Naive thymus-derived CD4-positive, alpha-beta T cell (primary cell): ENCODE measurements around the gene RABGEF1. TPM values are rescaled to one million over a fixed set of nuclear protein-coding genes. Genes with fewer than 3 reads are reported as not detected.
"Not testable (repeated sequence)": the region's sequence is repeated elsewhere in the genome, so short reads cannot be mapped to it uniquely, and the experiment has no call there.

Experiments used
- ATAC-seq: fragments of 150-1000 bp; cut with Tn5 transposase; 2 replicates; pipeline ENCODE4 v1.10.0; 2021; ENCODE audit warnings: mild to moderate bottlenecking, moderate library complexity
- CTCF ChIA-PET: fragments of 350-600 bp; sonication (Branson Sonifier 250); formaldehyde crosslinking; loops from one replicate; lab custom pipeline; 2021; ENCODE audit warnings: antibody characterized with exemption; lab: Charles Lee
- POLR2A ChIA-PET: fragments of 350-600 bp; sonication (Branson Sonifier 250); formaldehyde crosslinking; loops from one replicate; lab custom pipeline; 2021; ENCODE audit warnings: antibody characterized with exemption, inconsistent platforms; lab: Charles Lee
- DNase-seq, 9 donors: peaks; one replicate each; pipeline versions ENCODE4 v3.0.0 to v3.0.0-alpha.2; 2020 to 2022; ENCODE audit warnings: mixed read lengths in 1 of 9
- H3K27ac ChIP-seq: one replicate; pipeline ENCODE4 v1.7.0; 2013; ENCODE audit warnings: mild to moderate bottlenecking, low read depth, low read length, moderate library complexity
- H3K27me3 ChIP-seq, 2 donors: one replicate each; pipeline ENCODE4 v1.7.0; 2013; ENCODE audit warnings: low read length in 2 of 2, mild to moderate bottlenecking in 2 of 2, moderate library complexity in 2 of 2; ENCODE audit not compliant: control insufficient read depth in 2 of 2, insufficient read depth in 2 of 2
- H3K36me3 ChIP-seq, 3 experiments: 1 replicate in 2 of 3; 2 replicates in 1 of 3; pipeline ENCODE4 v1.7.0; 2013; ENCODE audit warnings: low read length in 3 of 3, mild to moderate bottlenecking in 3 of 3, moderate library complexity in 1 of 3; ENCODE audit not compliant: insufficient read depth in 3 of 3, control insufficient read depth in 2 of 3
- H3K4me1 ChIP-seq, 2 donors: one replicate each; pipeline ENCODE4 v1.7.0; 2013; ENCODE audit warnings: low read length in 2 of 2, mild to moderate bottlenecking in 2 of 2, moderate library complexity in 1 of 2; ENCODE audit not compliant: control insufficient read depth in 2 of 2, insufficient read depth in 2 of 2
- H3K4me3 ChIP-seq: 2 replicates; pipeline ENCODE4 v1.7.0; 2013; ENCODE audit warnings: mild to moderate bottlenecking, low read length
- H3K9me3 ChIP-seq, 3 experiments: 1 replicate in 2 of 3; 2 replicates in 1 of 3; pipeline ENCODE4 v1.7.0; 2013; ENCODE audit warnings: low read length in 3 of 3; ENCODE audit not compliant: control insufficient read depth in 2 of 3
- H3K27ac Mint-ChIP-seq, 9 donors: one replicate each; pipeline ENCODE4 v1.8.0; 2020 to 2022; ENCODE audit warnings: mixed read lengths in 9 of 9, mild to moderate bottlenecking in 8 of 9, moderate library complexity in 5 of 9, inconsistent platforms in 2 of 9
- H3K27me3 Mint-ChIP-seq, 5 donors: one replicate each; pipeline ENCODE4 v1.8.0; 2021 to 2022; ENCODE audit warnings: mixed read lengths in 5 of 5, mild to moderate bottlenecking in 1 of 5
- H3K36me3 Mint-ChIP-seq, 5 donors: one replicate each; pipeline ENCODE4 v1.8.0; 2020 to 2022; ENCODE audit warnings: mixed read lengths in 5 of 5, mild to moderate bottlenecking in 3 of 5, inconsistent platforms in 1 of 5
- H3K4me1 Mint-ChIP-seq, 7 donors: one replicate each; pipeline ENCODE4 v1.8.0; 2020 to 2022; ENCODE audit warnings: mixed read lengths in 7 of 7, mild to moderate bottlenecking in 3 of 7, inconsistent platforms in 1 of 7
- H3K4me3 Mint-ChIP-seq, 10 donors: one replicate each; pipeline ENCODE4 v1.8.0; 2020 to 2022; ENCODE audit warnings: mild to moderate bottlenecking in 10 of 10, mixed read lengths in 10 of 10, moderate library complexity in 6 of 10, inconsistent platforms in 2 of 10
- H3K9me3 Mint-ChIP-seq, 11 donors: one replicate each; pipeline ENCODE4 v1.8.0; 2020 to 2022; ENCODE audit warnings: mixed read lengths in 11 of 11, mild to moderate bottlenecking in 4 of 11, inconsistent platforms in 1 of 11, moderate library complexity in 1 of 11
- intact Hi-C, 2 donors: fragments of 100-400 bp; cut with micrococcal nuclease; formaldehyde crosslinking; loops; one replicate each; pipeline ENCODE4 v1.15.1; 2023
- polyA plus RNA-seq, 2 donors: library from polyadenylated mRNA; unstranded; fragments of 300-500 nt; fragmentation: Illumina TruSeq; gene quantifications; one replicate each; pipeline ENCODE4 v1.2.3, GENCODE V29; 2021
- total RNA-seq, 6 experiments: library from RNA in 5 of 6; stranded (reverse) in 5 of 6; gene quantifications; 1 replicate in 5 of 6; 2 replicates in 1 of 6; pipeline ENCODE4 v1.2.3 and lab custom pipeline; 2021 to 2026

The RABGEF1 gene
- total RNA-seq, result 10 to 100 TPM; 20.7 to 35.7 (median 22.2) TPM
- polyA plus RNA-seq, result 10 to 100 TPM; 20.5 to 21.1 TPM
- total RNA-seq (lab: John Stamatoyannopoulos, UW), result 10.9 reads per million, percentile 37 among the genes with 10 or more reads in this experiment

- Histone ChIP-seq H3K9me3 (peaks cover 0 to 9% (median 0%) of the 10 kb centered on the region in 3 experiments), H3K27me3 (no peaks in the 10 kb centered on the region), H3K4me3 (peak within 1 kb of the TSS; percentile 82), H3K27ac (peak within 1 kb of the TSS; percentile 84), H3K36me3 (peaks cover 0 to 16% (median 0%) of the 10 kb centered on the region in 3 experiments), H3K4me1 (peaks cover 0 to 6% of the 10 kb centered on the region in 2 donors)
- peak; percentile 94 to 98 (median 95) for DNase-seq
- peak; percentile 95 for ATAC-seq
- intact Hi-C loops, result loop anchor here (1.0 to 10.0 kb wide), 15 partner anchors 58 to 990 kb away; partner anchors contain the start of genes KCTD7 (in 2 of the 2), TMEM248 (in 2 of the 2), TYW1 (in 2 of the 2) and VKORC1L1 (in 1 of the 2)
- peaks cover 11 to 18% (median 11%) of the 10 kb centered on the region in 5 donors for H3K36me3 Mint-ChIP-seq
- H3K27ac Mint-ChIP-seq, result peak within 1 kb of the TSS; percentile 94 to 98 (median 96)
- H3K27me3 Mint-ChIP-seq, result no peaks in the 10 kb centered on the region
- peaks cover 30 to 74% (median 54%) of the 10 kb centered on the region in 7 donors for H3K4me1 Mint-ChIP-seq
- H3K4me3 Mint-ChIP-seq, result peak within 1 kb of the TSS; percentile 89 to 98 (median 94)
- ChIA-PET POLR2A (interaction anchor here (0.6 to 1.4 kb wide), 9 partner anchors 59 to 256 kb away, joined by 3 to 6 read pairs (median 4); partner anchors contain the start of genes KCTD7 and TYW1), CTCF (interaction anchor here (0.5 kb wide), 1 partner anchor 35 kb away, joined by 3 read pairs; no protein-coding TSS in a partner anchor)
- peaks cover 0 to 10% (median 4%) of the 10 kb centered on the region in 11 donors for H3K9me3 Mint-ChIP-seq
These were observed at the start of gene RABGEF1 for GRCh38 chr7:66740302-66740979. Gene RABGEF1 (plus strand): TSS chr7:66740733. CDS start chr7:66771900, 31,167 bp downstream.

GRCh38 chr7:66693331-66693730, 47.2 kb upstream of the RABGEF1 start:
- Histone ChIP-seq H3K9me3 (no peaks in the 10 kb centered on the region), H3K4me1 (no peaks in the 10 kb centered on the region), H3K36me3 (peaks cover 0 to 11% (median 0%) of the 10 kb centered on the region in 3 experiments), H3K4me3 (no peak overlapping the region), H3K27ac (no peak overlapping the region), H3K27me3 (no peaks in the 10 kb centered on the region)
- intact Hi-C loops, result no loop called here
- no peak overlapping the region for H3K4me3 Mint-ChIP-seq
- no peaks in the 10 kb centered on the region for H3K27me3 Mint-ChIP-seq
- ATAC-seq, result no peak
- ChIA-PET POLR2A (no interaction called here), CTCF (no interaction called here)
- peaks cover 0 to 3% (median under 1%) of the 10 kb centered on the region in 11 donors for H3K9me3 Mint-ChIP-seq
- no peak for DNase-seq
- peaks cover 0 to 3% (median 0%) of the 10 kb centered on the region in 7 donors for H3K4me1 Mint-ChIP-seq
- H3K36me3 Mint-ChIP-seq, result peaks cover 0 to 16% (median 2%) of the 10 kb centered on the region in 5 donors
- H3K27ac Mint-ChIP-seq, result no peak overlapping the region

- intact Hi-C loops, result no loop called here
- Mint-ChIP-seq H3K27me3 (no peaks in the 10 kb centered on the region), H3K27ac (peak overlapping the region in 1 of 9 donors; percentile 18), H3K36me3 (peaks cover 0 to 14% (median 0%) of the 10 kb centered on the region in 5 donors), H3K4me1 (peaks cover 0 to 3% (median 0%) of the 10 kb centered on the region in 7 donors), H3K9me3 (no peaks in the 10 kb centered on the region), H3K4me3 (no peak overlapping the region)
- DNase-seq (no peak), ATAC-seq (no peak)
- Histone ChIP-seq H3K4me3 (no peak overlapping the region), H3K36me3 (peaks cover 0 to 11% (median 0%) of the 10 kb centered on the region in 3 experiments), H3K4me1 (no peaks in the 10 kb centered on the region), H3K9me3 (no peaks in the 10 kb centered on the region), H3K27ac (no peak overlapping the region), H3K27me3 (no peaks in the 10 kb centered on the region)
- ChIA-PET POLR2A (no interaction called here), CTCF (no interaction called here)
These were observed 46.2 kb upstream of the RABGEF1 start for GRCh38 chr7:66694286-66694685.

DNA sequence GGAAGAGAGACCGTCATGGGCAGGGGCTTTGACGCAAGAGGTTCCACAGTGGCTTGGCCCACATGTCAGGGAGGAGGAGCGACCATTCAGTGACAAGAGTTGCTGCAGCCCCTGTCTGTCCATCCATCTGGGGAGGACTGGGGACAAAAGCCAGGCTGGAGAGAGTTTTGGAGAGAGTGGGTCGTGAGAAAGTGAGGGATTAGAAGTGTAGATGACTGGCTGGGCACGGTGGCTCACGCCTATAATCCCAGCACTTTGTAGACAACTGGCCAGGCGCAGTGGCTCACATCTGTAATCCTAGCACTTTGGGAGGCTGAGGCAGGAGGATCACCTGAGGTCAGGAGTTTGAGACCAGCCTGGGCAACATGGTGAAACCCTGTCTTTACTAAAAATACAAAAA, 45.1 kb upstream of the RABGEF1 start:
- H3K27me3 Mint-ChIP-seq, H3K27ac ChIP-seq, H3K9me3 Mint-ChIP-seq, ATAC-seq, CTCF ChIA-PET, POLR2A ChIA-PET, H3K27me3 ChIP-seq, intact Hi-C loops, H3K4me1 ChIP-seq, H3K4me1 Mint-ChIP-seq, H3K4me3 ChIP-seq, H3K9me3 ChIP-seq, DNase-seq: not testable (repeated sequence)
- peaks cover 0 to 11% (median 0%) of the 10 kb centered on the region in 3 experiments for H3K36me3 ChIP-seq
- Mint-ChIP-seq H3K27ac (peak overlapping the region in 1 of 9 donors; percentile 15), H3K36me3 (peaks cover 0 to 14% (median 0%) of the 10 kb centered on the region in 5 donors), H3K4me3 (peak overlapping the region in 1 of 10 donors; percentile 11)

DNA sequence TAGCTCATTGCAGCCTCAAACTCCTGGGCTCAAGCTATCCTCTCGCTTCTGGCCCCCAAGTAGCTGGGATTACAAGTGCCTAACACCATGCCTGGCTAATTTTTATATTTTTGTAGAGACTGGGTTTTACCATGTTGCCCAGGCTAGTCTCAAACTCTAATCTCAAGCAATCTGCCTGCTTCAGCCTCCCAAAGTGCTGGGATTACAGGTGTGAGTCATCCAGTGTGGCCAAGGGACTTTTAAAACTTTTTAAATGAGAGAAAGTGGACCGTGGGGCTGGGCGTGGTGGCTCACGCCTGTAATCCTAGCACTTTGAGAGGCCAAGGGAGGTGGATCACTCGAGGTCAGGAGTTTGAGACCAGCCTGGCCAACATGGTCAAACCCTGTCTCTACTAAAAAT, 44.4 kb upstream of the RABGEF1 start:
- DNase-seq, H3K9me3 ChIP-seq, H3K4me3 ChIP-seq, H3K27me3 ChIP-seq, H3K9me3 Mint-ChIP-seq, H3K4me3 Mint-ChIP-seq, ATAC-seq, H3K4me1 ChIP-seq, intact Hi-C loops, H3K27me3 Mint-ChIP-seq, H3K4me1 Mint-ChIP-seq, POLR2A ChIA-PET, H3K27ac ChIP-seq: not testable (repeated sequence)
- peaks cover 0 to 11% (median 0%) of the 10 kb centered on the region in 3 experiments for H3K36me3 ChIP-seq
- CTCF ChIA-PET, result interaction anchor here (0.6 kb wide), 1 partner anchor 1330 kb away, joined by 3 read pairs; no protein-coding TSS in a partner anchor
- peak overlapping the region in 1 of 9 donors; percentile 32 for H3K27ac Mint-ChIP-seq
- peaks cover 0 to 12% (median 0%) of the 10 kb centered on the region in 5 donors for H3K36me3 Mint-ChIP-seq

GRCh38 chr7:66696774-66697191, 43.8 kb upstream of the RABGEF1 start:
- H3K27ac ChIP-seq, result no peak overlapping the region
- no peak overlapping the region for H3K4me3 ChIP-seq
- POLR2A ChIA-PET, result no interaction called here
- no peaks in the 10 kb centered on the region for H3K27me3 Mint-ChIP-seq
- CTCF ChIA-PET, result no interaction called here
- peaks cover 0 to 9% (median 0%) of the 10 kb centered on the region in 5 donors for H3K36me3 Mint-ChIP-seq
- H3K4me1 ChIP-seq, result no peaks in the 10 kb centered on the region
- H3K4me1 Mint-ChIP-seq, result peaks cover 0 to 3% (median 0%) of the 10 kb centered on the region in 7 donors
- DNase-seq, result no peak
- no peak overlapping the region for H3K4me3 Mint-ChIP-seq
- H3K9me3 Mint-ChIP-seq, result no peaks in the 10 kb centered on the region
- H3K36me3 ChIP-seq, result peaks cover 0 to 11% (median 0%) of the 10 kb centered on the region in 3 experiments
- H3K27ac Mint-ChIP-seq, result peak overlapping the region in 1 of 9 donors; percentile 32
- intact Hi-C loops, result no loop called here
- no peaks in the 10 kb centered on the region for H3K27me3 ChIP-seq
- H3K9me3 ChIP-seq, result no peaks in the 10 kb centered on the region
- ATAC-seq, result peak; percentile 11
